ENCODE data around the gene PRKAG2. TPM values are rescaled to one million over a fixed set of nuclear protein-coding genes. Genes with fewer than 3 reads are reported as not detected.

The PRKAG2 gene
- total and polyA plus RNA-seq, 9 donors, result 9.3 to 37.7 (median 22.6) TPM

GRCh38 chr7:151775547-151776443 is 101.1 kb downstream of the PRKAG2 start:
- no peaks in the 10 kb centered on the region for H3K36me3 ChIP-seq
- no peaks in the 10 kb centered on the region for H3K9me3 ChIP-seq
- no peaks in the 10 kb centered on the region for H3K4me1 ChIP-seq (ENCODE audit: insufficient read depth)
- H3K27ac ChIP-seq, result no peak overlapping the region
- 79 to 87% (median 84%) methylated on average over 14 of the region's 14 CpGs for WGBS, 3 donors
- intact Hi-C loops (cut with DNase I), result no loop called here
- TF ChIP-seq POLR2A (IDR thresholded peaks at IDR 0.05) (no peak), CTCF (IDR thresholded peaks at IDR 0.05) (no peak), EP300 (IDR thresholded peaks at IDR 0.05) (no peak)
- DNase-seq, result peak in 1 of 5 donors; percentile 6
- H3K27me3 ChIP-seq, result no peaks in the 10 kb centered on the region
- no peak overlapping the region for H3K4me3 ChIP-seq

- Histone ChIP-seq H3K9me3 (no peaks in the 10 kb centered on the region), H3K36me3 (no peaks in the 10 kb centered on the region), H3K27me3 (no peaks in the 10 kb centered on the region), H3K4me3 (no peak overlapping the region), H3K27ac (no peak overlapping the region), H3K4me1 (ENCODE audit: insufficient read depth) (no peaks in the 10 kb centered on the region)
- peak in 1 of 5 donors; percentile 2 for DNase-seq
- no peak for TF ChIP-seq CTCF (IDR thresholded peaks at IDR 0.05)
- no peak for TF ChIP-seq EP300 (IDR thresholded peaks at IDR 0.05)
- TF ChIP-seq POLR2A (IDR thresholded peaks at IDR 0.05), result no peak
- intact Hi-C loops (cut with DNase I), result no loop called here
- 94 to 97% (median 95%) methylated on average over 8 of the region's 8 CpGs for WGBS, 3 donors
These were observed 102.0 kb downstream of the PRKAG2 start for GRCh38 chr7:151774951-151775350.

- 92 to 95% (median 92%) methylated on average over 9 of the region's 9 CpGs for WGBS, 3 donors
- Histone ChIP-seq H3K27me3 (no peaks in the 10 kb centered on the region), H3K27ac (no peak overlapping the region), H3K4me3 (no peak overlapping the region), H3K9me3 (no peaks in the 10 kb centered on the region), H3K36me3 (no peaks in the 10 kb centered on the region), H3K4me1 (ENCODE audit: insufficient read depth) (no peaks in the 10 kb centered on the region)
- DNase-seq, result peak in 1 of 5 donors; percentile 7
- intact Hi-C loops (cut with DNase I), result no loop called here
- no peak for TF ChIP-seq POLR2A (IDR thresholded peaks at IDR 0.05)
- no peak for TF ChIP-seq CTCF (IDR thresholded peaks at IDR 0.05)
- no peak for TF ChIP-seq EP300 (IDR thresholded peaks at IDR 0.05)
These were observed 103.1 kb downstream of the PRKAG2 start for GRCh38 chr7:151773797-151774196.

- TF ChIP-seq EP300 (IDR thresholded peaks at IDR 0.05) (no peak), POLR2A (IDR thresholded peaks at IDR 0.05) (no peak), CTCF (IDR thresholded peaks at IDR 0.05) (no peak)
- Histone ChIP-seq H3K4me1 (ENCODE audit: insufficient read depth) (no peaks in the 10 kb centered on the region), H3K36me3 (no peaks in the 10 kb centered on the region), H3K9me3 (no peaks in the 10 kb centered on the region), H3K27ac (no peak overlapping the region), H3K4me3 (no peak overlapping the region), H3K27me3 (no peaks in the 10 kb centered on the region)
- no peak for DNase-seq
- 94 to 98% (median 95%) methylated on average over 4 of the region's 4 CpGs for WGBS, 3 donors
- intact Hi-C loops (cut with DNase I), result no loop called here
These were observed 106.7 kb downstream of the PRKAG2 start for GRCh38 chr7:151770232-151770631.
